GM19455 (cell line): ENCODE measurements around the gene ZNF345.

ENCODE experiments used
- ATAC-seq: cut with Tn5 transposase; IDR thresholded peaks from one replicate; pipeline ENCODE4 v1.9.1; 2021; ENCODE audit not compliant: unreplicated experiment

The ZNF345 gene

DNA sequence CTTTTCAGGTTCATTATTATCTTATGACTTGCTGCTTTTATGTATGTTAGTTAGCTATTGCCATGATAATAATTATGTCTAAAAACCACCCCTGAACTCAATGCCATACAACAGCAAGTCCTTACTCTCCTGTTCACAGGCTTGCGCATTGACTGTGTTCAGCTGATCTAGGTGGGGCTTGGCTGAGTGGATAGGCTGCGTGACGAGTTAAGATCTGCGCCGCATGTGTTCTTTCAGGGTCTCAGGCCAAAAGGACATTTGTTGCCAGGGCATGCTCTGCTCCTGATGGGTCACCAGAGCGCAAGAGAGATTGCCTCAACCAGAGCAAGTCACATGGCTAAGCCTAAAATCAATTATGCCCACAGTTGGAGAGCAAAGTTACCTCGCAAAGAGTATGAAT is 66.3 kb downstream of the ZNF345 start:
- ATAC-seq: no peak

DNA sequence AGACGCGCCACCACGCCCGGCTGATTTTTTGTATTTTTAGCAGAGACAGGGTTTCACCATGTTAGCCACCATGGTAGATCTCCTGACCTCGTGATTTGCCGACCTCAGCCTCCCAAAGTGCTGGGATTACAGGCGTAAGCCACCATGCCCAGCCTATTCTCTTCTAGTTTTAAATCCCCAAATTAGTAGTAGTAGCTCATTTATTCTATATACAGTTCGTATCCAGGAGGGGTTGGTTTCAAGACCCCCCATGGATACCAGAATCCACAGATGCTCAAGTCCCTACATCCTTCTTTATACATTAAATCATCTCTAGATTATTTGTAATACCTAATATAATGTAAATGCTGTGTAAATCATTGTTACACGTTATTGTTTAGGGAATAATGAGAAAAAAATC is 67.4 kb downstream of the ZNF345 start:
- ATAC-seq: no peak
